A673 (cell line): ENCODE data around the gene FCHSD2.

Experiments
- EZH2 ChIP-seq: fragments of 200-600 bp; sonication (generic); IDR thresholded peaks from 2 replicates; pipeline ENCODE4 v1.6.1; 2017; ENCODE audit warnings: borderline replicate concordance, low read depth, mild to moderate bottlenecking, mixed read lengths, antibody characterized with exemption, low read length; ENCODE audit not compliant: poor library complexity, severe bottlenecking
- TF ChIP-seq, protein P1 (sequence below): fragments of 300-800, 200-600 bp; sonication (generic); conservative IDR thresholded peaks from 2 replicates; pipeline ENCODE4 v1.5.1; 2017; ENCODE audit warnings: low read depth, mild to moderate bottlenecking, antibody characterized with exemption, low read length, moderate library complexity, mixed read lengths

DNA sequence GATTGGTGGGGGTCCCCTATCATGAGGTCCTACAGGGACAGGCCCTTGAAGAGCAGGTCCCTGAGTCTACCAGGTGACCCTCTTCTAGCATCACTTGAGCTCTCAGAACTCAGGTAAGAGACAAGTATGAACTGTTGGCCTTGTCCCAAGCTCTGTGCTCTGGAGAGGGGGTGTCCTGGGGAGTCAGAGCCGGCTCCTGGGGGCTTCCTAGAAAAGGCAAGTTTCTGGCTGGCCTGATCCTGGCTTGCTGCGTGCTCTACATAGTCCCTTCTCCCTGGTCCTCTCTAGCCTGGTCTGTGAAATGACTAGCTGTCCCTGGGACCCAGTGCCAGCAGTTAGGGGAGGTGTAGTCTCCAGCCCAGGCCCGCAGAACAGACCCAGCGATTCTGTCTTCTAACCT is 316.5 kb downstream of the FCHSD2 start:
- TF ChIP-seq, protein P1, sequence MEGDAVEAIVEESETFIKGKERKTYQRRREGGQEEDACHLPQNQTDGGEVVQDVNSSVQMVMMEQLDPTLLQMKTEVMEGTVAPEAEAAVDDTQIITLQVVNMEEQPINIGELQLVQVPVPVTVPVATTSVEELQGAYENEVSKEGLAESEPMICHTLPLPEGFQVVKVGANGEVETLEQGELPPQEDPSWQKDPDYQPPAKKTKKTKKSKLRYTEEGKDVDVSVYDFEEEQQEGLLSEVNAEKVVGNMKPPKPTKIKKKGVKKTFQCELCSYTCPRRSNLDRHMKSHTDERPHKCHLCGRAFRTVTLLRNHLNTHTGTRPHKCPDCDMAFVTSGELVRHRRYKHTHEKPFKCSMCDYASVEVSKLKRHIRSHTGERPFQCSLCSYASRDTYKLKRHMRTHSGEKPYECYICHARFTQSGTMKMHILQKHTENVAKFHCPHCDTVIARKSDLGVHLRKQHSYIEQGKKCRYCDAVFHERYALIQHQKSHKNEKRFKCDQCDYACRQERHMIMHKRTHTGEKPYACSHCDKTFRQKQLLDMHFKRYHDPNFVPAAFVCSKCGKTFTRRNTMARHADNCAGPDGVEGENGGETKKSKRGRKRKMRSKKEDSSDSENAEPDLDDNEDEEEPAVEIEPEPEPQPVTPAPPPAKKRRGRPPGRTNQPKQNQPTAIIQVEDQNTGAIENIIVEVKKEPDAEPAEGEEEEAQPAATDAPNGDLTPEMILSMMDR = no peak
- TF ChIP-seq EZH2 = no peak
